Activated CD8-positive, alpha-beta memory T cell treated with anti-CD3 and anti-CD28 coated beads for 1 hour (primary cell): Measurements from ENCODE around the gene KIFC3.
"Not testable (repeated sequence)": the region's sequence is repeated elsewhere in the genome, so short reads cannot be mapped to it uniquely, and the experiment has no call there.

ENCODE experiments used
- DNase-seq, 2 donors: peaks; one replicate each; pipeline ENCODE4 v3.0.0-alpha.2; 2020; ENCODE audit warnings: low read depth in 1 of 2; ENCODE audit errors: extremely low read depth in 1 of 2

Gene KIFC3

GRCh38 chr16:57755726-57756423, 46.4 kb downstream of the KIFC3 start:
- no peak for DNase-seq

GRCh38 chr16:57755061-57755684, 47.1 kb downstream of the KIFC3 start:
- DNase-seq = no peak

- DNase-seq = no peak
These were observed 47.8 kb downstream of the KIFC3 start for GRCh38 chr16:57754354-57755060.

- DNase-seq = no peak
These were observed 48.6 kb downstream of the KIFC3 start for GRCh38 chr16:57753448-57754353.

GRCh38 chr16:57752581-57753447, 49.5 kb downstream of the KIFC3 start:
- DNase-seq = no peak

- DNase-seq = no peak
These were observed 50.1 kb downstream of the KIFC3 start for GRCh38 chr16:57752203-57752580.

- DNase-seq = no peak
These were observed 50.6 kb downstream of the KIFC3 start for GRCh38 chr16:57751539-57752202.

- no peak for DNase-seq
These were observed 51.3 kb downstream of the KIFC3 start for GRCh38 chr16:57750796-57751538.

GRCh38 chr16:57749856-57750452, 52.3 kb downstream of the KIFC3 start:
- DNase-seq = no peak

GRCh38 chr16:57749101-57749692, 53.1 kb downstream of the KIFC3 start:
- DNase-seq = no peak

- no peak for DNase-seq
These were observed 53.7 kb downstream of the KIFC3 start for GRCh38 chr16:57748596-57748995.

GRCh38 chr16:57747996-57748395, 54.3 kb downstream of the KIFC3 start:
- DNase-seq = no peak

- no peak for DNase-seq
These were observed 54.8 kb downstream of the KIFC3 start for GRCh38 chr16:57747496-57747895.

- no peak for DNase-seq
These were observed 55.2 kb downstream of the KIFC3 start for GRCh38 chr16:57747091-57747490.

- DNase-seq = not testable (repeated sequence)
These were observed 56.0 kb downstream of the KIFC3 start for GRCh38 chr16:57746316-57746715.

GRCh38 chr16:57745768-57746167, 56.5 kb downstream of the KIFC3 start:
- no peak for DNase-seq

- DNase-seq = no peak
These were observed 57.7 kb downstream of the KIFC3 start for GRCh38 chr16:57744642-57744903.

- no peak for DNase-seq
These were observed 58.2 kb downstream of the KIFC3 start for GRCh38 chr16:57743886-57744641.
